GM21360 (cell line): Measurements from ENCODE around the gene ANKRD13C.
"Not testable (repeated sequence)": the region's sequence is repeated elsewhere in the genome, so short reads cannot be mapped to it uniquely, and the experiment has no call there.

Experiments used
- ATAC-seq: cut with Tn5 transposase; IDR thresholded peaks from one replicate; pipeline ENCODE4 v1.9.1; 2021; ENCODE audit warnings: mild to moderate bottlenecking, moderate library complexity; ENCODE audit not compliant: unreplicated experiment

Gene ANKRD13C

GRCh38 chr1:70360321-70360720 lies 5.8 kb upstream of the ANKRD13C start:
- no peak for ATAC-seq

- ATAC-seq: peak; percentile 37
These were observed 4.5 kb upstream of the ANKRD13C start for GRCh38 chr1:70358921-70359564.

- no peak for ATAC-seq
These were observed 1.4 kb upstream of the ANKRD13C start for GRCh38 chr1:70355920-70356319.

- ATAC-seq: no peak
These were observed 537 bp upstream of the ANKRD13C start for GRCh38 chr1:70355111-70355407.

- ATAC-seq: peak; percentile 24
These were observed 756 bp downstream of the ANKRD13C start for GRCh38 chr1:70353601-70354331.

GRCh38 chr1:70353044-70353443 lies 1.5 kb downstream of the ANKRD13C start:
- ATAC-seq: no peak

GRCh38 chr1:70349799-70350198 lies 4.7 kb downstream of the ANKRD13C start:
- not testable (repeated sequence) for ATAC-seq

- no peak for ATAC-seq
These were observed 5.9 kb downstream of the ANKRD13C start for GRCh38 chr1:70348399-70349165.

- not testable (repeated sequence) for ATAC-seq
These were observed 14.9 kb downstream of the ANKRD13C start for GRCh38 chr1:70339644-70340043.

GRCh38 chr1:70336050-70336449 lies 18.5 kb downstream of the ANKRD13C start:
- no peak for ATAC-seq

GRCh38 chr1:70334436-70334835 lies 20.1 kb downstream of the ANKRD13C start:
- ATAC-seq: no peak

- no peak for ATAC-seq
These were observed 21.3 kb downstream of the ANKRD13C start for GRCh38 chr1:70333245-70333644.

- no peak for ATAC-seq
These were observed 22.6 kb downstream of the ANKRD13C start for GRCh38 chr1:70331962-70332361.

- ATAC-seq: no peak
These were observed 27.0 kb downstream of the ANKRD13C start for GRCh38 chr1:70327306-70328076.

- ATAC-seq: no peak
These were observed 29.8 kb downstream of the ANKRD13C start for GRCh38 chr1:70324683-70325082.

- ATAC-seq: no peak
These were observed 34.8 kb downstream of the ANKRD13C start for GRCh38 chr1:70319750-70320149.

- ATAC-seq: no peak
These were observed 36.3 kb downstream of the ANKRD13C start for GRCh38 chr1:70318191-70318590.

GRCh38 chr1:70317087-70317486 lies 37.4 kb downstream of the ANKRD13C start:
- ATAC-seq: no peak

GRCh38 chr1:70315782-70316181 lies 38.7 kb downstream of the ANKRD13C start:
- no peak for ATAC-seq

GRCh38 chr1:70314706-70315304 lies 39.7 kb downstream of the ANKRD13C start:
- no peak for ATAC-seq

- ATAC-seq: no peak
These were observed 43.2 kb downstream of the ANKRD13C start for GRCh38 chr1:70311369-70311768.
